Neural cell (in vitro differentiated cells): ENCODE data around the gene IMMP1L. TPM values are rescaled to one million over a fixed set of nuclear protein-coding genes. Genes with fewer than 3 reads are reported as not detected.

Experiments
- H2AFZ ChIP-seq: fragments of 200-600, 300-800 bp; sonication (generic), shearing (Covaris generic); 2 replicates; pipeline ENCODE4 v1.6.0; 2014; ENCODE audit warnings: low read depth, mild to moderate bottlenecking, antibody characterized with exemption, low read length, moderate library complexity
- H3F3A ChIP-seq: fragments of 200-600 bp; shearing (Covaris generic); 2 replicates; pipeline ENCODE4 v1.6.1; 2016; ENCODE audit warnings: mild to moderate bottlenecking, moderate library complexity, mixed read lengths, antibody characterized with exemption, low read length; ENCODE audit not compliant: insufficient read depth, poor library complexity, severe bottlenecking
- H3K27ac ChIP-seq: fragments of 200-600, 300-800 bp; sonication (generic), shearing (Covaris generic); 2 replicates; pipeline ENCODE4 v1.5.1; 2014; ENCODE audit warnings: mild to moderate bottlenecking, low read length, moderate library complexity
- H3K27me3 ChIP-seq: fragments of 300-800, 200-600 bp; sonication (generic), shearing (Covaris generic); 2 replicates; pipeline ENCODE4 v1.6.0; 2014; ENCODE audit warnings: mild to moderate bottlenecking, low read depth, low read length, moderate library complexity; ENCODE audit not compliant: insufficient read depth
- H3K36me3 ChIP-seq: fragments of 300-800, 200-600 bp; sonication (generic), shearing (Covaris generic); 2 replicates; pipeline ENCODE4 v1.5.1; 2014; ENCODE audit warnings: mild to moderate bottlenecking, antibody characterized with exemption, low read length, moderate library complexity; ENCODE audit not compliant: insufficient read depth
- H3K4me2 ChIP-seq: fragments of 300-800, 200-600 bp; sonication (generic), shearing (Covaris generic); 2 replicates; pipeline ENCODE4 v1.6.0; 2014; ENCODE audit warnings: mild to moderate bottlenecking, low read length
- H3K4me3 ChIP-seq: fragments of 300-800, 200-600 bp; sonication (generic), shearing (Covaris generic); 2 replicates; pipeline ENCODE4 v1.5.1; 2014; ENCODE audit warnings: mild to moderate bottlenecking, low read length, moderate library complexity
- H3K79me2 ChIP-seq: fragments of 200-600 bp; shearing (Covaris generic); replicated peaks from 2 replicates; pipeline ENCODE4 v1.6.0; 2014; ENCODE audit warnings: mild to moderate bottlenecking, low read length, moderate library complexity; ENCODE audit not compliant: insufficient read depth
- H3K9ac ChIP-seq: fragments of 300-800, 200-600 bp; sonication (generic), shearing (Covaris generic); 2 replicates; pipeline ENCODE4 v1.6.1; 2016; ENCODE audit warnings: mild to moderate bottlenecking, low read length, mixed read lengths
- H3K9me2 ChIP-seq: fragments of 200-600 bp; shearing (Covaris generic); 2 replicates; pipeline ENCODE4 v1.6.1; 2016; ENCODE audit warnings: mild to moderate bottlenecking, low read length, mixed read lengths; ENCODE audit not compliant: insufficient read depth
- H3K9me3 ChIP-seq: fragments of 200-600, 300-800 bp; sonication (generic), shearing (Covaris generic); 2 replicates; pipeline ENCODE4 v1.6.1; 2016; ENCODE audit warnings: mild to moderate bottlenecking, mixed run types, low read length, moderate library complexity, mixed read lengths
- H4K20me1 ChIP-seq: fragments of 200-600 bp; shearing (Covaris generic); 2 replicates; pipeline ENCODE4 v1.6.1; 2016; ENCODE audit warnings: mild to moderate bottlenecking, mixed run types; ENCODE audit not compliant: insufficient read depth
- EP300 ChIP-seq: fragments of 450-650 bp; conservative IDR thresholded peaks from 2 replicates; pipeline ENCODE4 v1.6.1; 2014; ENCODE audit warnings: antibody characterized with exemption, mild to moderate bottlenecking, moderate library complexity; ENCODE audit not compliant: poor library complexity, severe bottlenecking
- EZH2 ChIP-seq: fragments of 200-600, 300-800 bp; shearing (Covaris generic), sonication (generic); IDR thresholded peaks from 2 replicates; pipeline ENCODE4 v1.6.1; 2014; ENCODE audit warnings: antibody characterized with exemption, low read length, borderline replicate concordance, mild to moderate bottlenecking; ENCODE audit not compliant: insufficient read depth, poor library complexity, severe bottlenecking
- MXI1 ChIP-seq: fragments of 450-650 bp; conservative IDR thresholded peaks from 2 replicates; pipeline ENCODE4 v1.6.1; 2014; ENCODE audit warnings: antibody characterized with exemption, mild to moderate bottlenecking; ENCODE audit not compliant: poor library complexity, severe bottlenecking
- POLR2AphosphoS5 ChIP-seq: IDR thresholded peaks from 2 replicates; pipeline ENCODE4 v1.6.1; 2012
- RAD21 ChIP-seq: fragments of 450-650 bp; conservative IDR thresholded peaks from 2 replicates; pipeline ENCODE4 v1.6.1; 2014; ENCODE audit warnings: antibody characterized with exemption, mild to moderate bottlenecking, moderate library complexity
- SMC3 ChIP-seq: fragments of 450-650 bp; conservative IDR thresholded peaks from 2 replicates; pipeline ENCODE4 v1.6.1; 2014; ENCODE audit warnings: antibody characterized with exemption, mild to moderate bottlenecking, moderate library complexity; ENCODE audit not compliant: poor library complexity
- TAF1 ChIP-seq: IDR thresholded peaks from 2 replicates; pipeline ENCODE4 v1.6.1; 2012; ENCODE audit warnings: low read depth
- polyA plus RNA-seq: library from polyadenylated mRNA; depleted of rRNA; stranded (reverse); fragments of >200 nt; gene quantifications from 2 replicates; pipeline ENCODE4 v1.2.3, GENCODE V29; 2014
- TF ChIP-seq, protein P1 (sequence below): IDR thresholded peaks from 2 replicates; pipeline ENCODE4 v1.6.1; 2012; ENCODE audit warnings: borderline replicate concordance
- TF ChIP-seq, protein P2 (sequence below): fragments of 450-650 bp; IDR thresholded peaks from 2 replicates; pipeline ENCODE4 v1.5.1; 2014; ENCODE audit warnings: antibody characterized with exemption, mild to moderate bottlenecking, moderate library complexity; ENCODE audit not compliant: poor library complexity, severe bottlenecking

The IMMP1L gene
- polyA plus RNA-seq, 1 donor from 2014 or later, result 386 TPM

DNA sequence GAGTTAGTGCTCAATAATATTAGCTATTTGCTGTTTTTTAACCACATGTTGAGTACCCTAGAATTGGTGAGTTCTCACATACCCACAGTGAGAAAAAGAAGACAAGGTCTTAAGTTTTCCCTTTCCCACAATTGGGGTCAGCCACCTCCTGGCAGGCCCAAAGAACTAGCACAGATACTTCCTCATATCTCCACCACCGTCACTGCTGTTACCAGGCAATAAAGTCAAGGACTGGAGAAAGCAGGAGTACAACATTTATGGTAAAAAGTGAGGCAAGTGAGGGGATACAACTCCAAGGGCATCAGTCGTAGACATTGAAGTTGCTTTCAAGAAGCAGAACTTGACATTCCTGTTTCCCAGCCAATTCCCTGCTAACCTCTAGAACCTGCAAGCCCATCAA is 19.8 kb upstream of the IMMP1L start:
- Histone ChIP-seq H3K9me2 (no peaks in the 10 kb centered on the region), H2AFZ (no peak overlapping the region), H3K79me2 (no peaks in the 10 kb centered on the region), H3K36me3 (peaks cover 3% of the 10 kb centered on the region), H3K4me2 (no peak overlapping the region), H3K4me3 (no peak overlapping the region), H3F3A (no peaks in the 10 kb centered on the region), H3K27me3 (no peaks in the 10 kb centered on the region), H3K9ac (no peak overlapping the region), H4K20me1 (no peaks in the 10 kb centered on the region), H3K9me3 (no peaks in the 10 kb centered on the region), H3K27ac (no peak overlapping the region)
- no peak for TF ChIP-seq RAD21

DNA sequence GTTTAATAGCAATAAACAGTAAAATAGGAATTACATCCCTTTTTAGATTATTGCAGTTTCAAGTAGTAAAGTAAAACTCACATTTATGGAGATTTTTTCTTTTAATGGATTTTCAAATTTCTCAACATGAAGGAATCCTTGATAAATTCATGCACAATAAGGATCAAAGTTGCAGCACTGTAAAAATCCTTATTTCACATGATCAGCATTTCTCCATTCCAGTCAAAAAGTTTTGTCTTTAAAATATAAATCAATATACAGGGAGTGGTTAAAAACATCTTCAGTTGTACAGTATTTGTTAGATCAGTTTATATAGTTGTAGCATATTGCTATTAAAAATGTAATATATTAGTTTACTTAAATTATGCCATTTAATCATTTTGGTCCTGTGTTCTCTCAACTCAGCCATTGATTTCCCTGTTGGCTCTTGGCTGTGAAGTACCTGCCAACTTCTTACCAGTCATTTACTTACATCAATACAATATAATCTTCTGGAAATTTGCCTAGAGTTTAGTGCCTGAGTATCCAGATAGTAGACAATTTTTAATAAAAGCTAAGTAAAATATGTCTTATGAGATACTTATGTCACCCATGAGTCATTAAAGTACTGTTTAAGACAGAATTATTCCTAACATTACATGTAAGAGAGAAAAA is 12.2 kb upstream of the IMMP1L start:
- H3K79me2 ChIP-seq, result no peaks in the 10 kb centered on the region
- TF ChIP-seq MXI1, result no peak
- no peak for TF ChIP-seq EP300
- TF ChIP-seq TAF1, result no peak
- TF ChIP-seq SMC3, result no peak
- no peak for TF ChIP-seq EZH2
- TF ChIP-seq, protein P1, sequence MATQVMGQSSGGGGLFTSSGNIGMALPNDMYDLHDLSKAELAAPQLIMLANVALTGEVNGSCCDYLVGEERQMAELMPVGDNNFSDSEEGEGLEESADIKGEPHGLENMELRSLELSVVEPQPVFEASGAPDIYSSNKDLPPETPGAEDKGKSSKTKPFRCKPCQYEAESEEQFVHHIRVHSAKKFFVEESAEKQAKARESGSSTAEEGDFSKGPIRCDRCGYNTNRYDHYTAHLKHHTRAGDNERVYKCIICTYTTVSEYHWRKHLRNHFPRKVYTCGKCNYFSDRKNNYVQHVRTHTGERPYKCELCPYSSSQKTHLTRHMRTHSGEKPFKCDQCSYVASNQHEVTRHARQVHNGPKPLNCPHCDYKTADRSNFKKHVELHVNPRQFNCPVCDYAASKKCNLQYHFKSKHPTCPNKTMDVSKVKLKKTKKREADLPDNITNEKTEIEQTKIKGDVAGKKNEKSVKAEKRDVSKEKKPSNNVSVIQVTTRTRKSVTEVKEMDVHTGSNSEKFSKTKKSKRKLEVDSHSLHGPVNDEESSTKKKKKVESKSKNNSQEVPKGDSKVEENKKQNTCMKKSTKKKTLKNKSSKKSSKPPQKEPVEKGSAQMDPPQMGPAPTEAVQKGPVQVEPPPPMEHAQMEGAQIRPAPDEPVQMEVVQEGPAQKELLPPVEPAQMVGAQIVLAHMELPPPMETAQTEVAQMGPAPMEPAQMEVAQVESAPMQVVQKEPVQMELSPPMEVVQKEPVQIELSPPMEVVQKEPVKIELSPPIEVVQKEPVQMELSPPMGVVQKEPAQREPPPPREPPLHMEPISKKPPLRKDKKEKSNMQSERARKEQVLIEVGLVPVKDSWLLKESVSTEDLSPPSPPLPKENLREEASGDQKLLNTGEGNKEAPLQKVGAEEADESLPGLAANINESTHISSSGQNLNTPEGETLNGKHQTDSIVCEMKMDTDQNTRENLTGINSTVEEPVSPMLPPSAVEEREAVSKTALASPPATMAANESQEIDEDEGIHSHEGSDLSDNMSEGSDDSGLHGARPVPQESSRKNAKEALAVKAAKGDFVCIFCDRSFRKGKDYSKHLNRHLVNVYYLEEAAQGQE, result no peak
- TF ChIP-seq POLR2AphosphoS5, result no peak
- no peak for TF ChIP-seq RAD21
- TF ChIP-seq, protein P2, sequence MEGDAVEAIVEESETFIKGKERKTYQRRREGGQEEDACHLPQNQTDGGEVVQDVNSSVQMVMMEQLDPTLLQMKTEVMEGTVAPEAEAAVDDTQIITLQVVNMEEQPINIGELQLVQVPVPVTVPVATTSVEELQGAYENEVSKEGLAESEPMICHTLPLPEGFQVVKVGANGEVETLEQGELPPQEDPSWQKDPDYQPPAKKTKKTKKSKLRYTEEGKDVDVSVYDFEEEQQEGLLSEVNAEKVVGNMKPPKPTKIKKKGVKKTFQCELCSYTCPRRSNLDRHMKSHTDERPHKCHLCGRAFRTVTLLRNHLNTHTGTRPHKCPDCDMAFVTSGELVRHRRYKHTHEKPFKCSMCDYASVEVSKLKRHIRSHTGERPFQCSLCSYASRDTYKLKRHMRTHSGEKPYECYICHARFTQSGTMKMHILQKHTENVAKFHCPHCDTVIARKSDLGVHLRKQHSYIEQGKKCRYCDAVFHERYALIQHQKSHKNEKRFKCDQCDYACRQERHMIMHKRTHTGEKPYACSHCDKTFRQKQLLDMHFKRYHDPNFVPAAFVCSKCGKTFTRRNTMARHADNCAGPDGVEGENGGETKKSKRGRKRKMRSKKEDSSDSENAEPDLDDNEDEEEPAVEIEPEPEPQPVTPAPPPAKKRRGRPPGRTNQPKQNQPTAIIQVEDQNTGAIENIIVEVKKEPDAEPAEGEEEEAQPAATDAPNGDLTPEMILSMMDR, result no peak
- H3K9me3 ChIP-seq, result no peaks in the 10 kb centered on the region
- H3K4me3 ChIP-seq, result no peak overlapping the region
- no peaks in the 10 kb centered on the region for H3F3A ChIP-seq
- no peak overlapping the region for H2AFZ ChIP-seq
- peaks cover 5% of the 10 kb centered on the region for H3K36me3 ChIP-seq
- no peak overlapping the region for H3K27ac ChIP-seq
- H3K27me3 ChIP-seq, result no peaks in the 10 kb centered on the region
- no peaks in the 10 kb centered on the region for H4K20me1 ChIP-seq
- no peak overlapping the region for H3K4me2 ChIP-seq
- no peaks in the 10 kb centered on the region for H3K9me2 ChIP-seq
- no peak overlapping the region for H3K9ac ChIP-seq

DNA sequence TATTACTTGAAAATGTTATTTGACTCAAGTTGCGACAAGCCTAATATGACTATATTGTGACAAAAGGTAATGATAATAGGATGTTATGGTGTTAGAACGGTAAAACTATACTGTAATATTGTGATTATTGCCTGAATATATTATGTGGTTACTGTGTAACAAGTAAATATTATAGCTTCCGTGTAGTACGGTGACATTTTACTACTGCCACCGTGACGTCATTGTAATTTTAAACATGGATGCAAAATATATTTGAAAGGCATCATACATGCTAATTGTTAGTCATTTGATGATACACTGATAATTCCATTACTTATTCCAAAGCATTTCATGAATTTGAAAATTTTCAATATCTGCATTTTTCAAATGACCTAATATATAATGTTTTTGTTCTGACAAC is 2.7 kb upstream of the IMMP1L start:
- H2AFZ ChIP-seq, result no peak overlapping the region
- H3K4me2 ChIP-seq, result peak overlapping the region; percentile 9

More for the DNA sequence above, 2.7 kb upstream of the IMMP1L start:
- Histone ChIP-seq H3K27ac (no peak overlapping the region), H3K79me2 (peaks cover 53% of the 10 kb centered on the region), H4K20me1 (no peaks in the 10 kb centered on the region), H3K36me3 (peaks cover 3% of the 10 kb centered on the region), H3K27me3 (no peaks in the 10 kb centered on the region), H3K9me2 (no peaks in the 10 kb centered on the region), H3K9ac (no peak overlapping the region), H3K4me3 (peak overlapping the region; percentile 84), H3K9me3 (no peaks in the 10 kb centered on the region), H3F3A (no peaks in the 10 kb centered on the region)
- TF ChIP-seq EP300 (no peak), TAF1 (no peak), MXI1 (no peak), SMC3 (no peak), POLR2AphosphoS5 (no peak), EZH2 (no peak), RAD21 (no peak)
- TF ChIP-seq, protein P2, result no peak
- TF ChIP-seq, protein P1, result no peak
